Skeletal muscle tissue (tissue), 4 donors: Measurements from ENCODE around the gene CHRNB4. TPM values are rescaled to one million over a fixed set of nuclear protein-coding genes. Genes with fewer than 3 reads are reported as not detected.

Source experiments
- H3K27ac ChIP-seq: one replicate; pipeline ENCODE4 v1.7.0; 2013; ENCODE audit warnings: mild to moderate bottlenecking, low read depth, low read length, inconsistent platforms
- H3K27me3 ChIP-seq, 3 donors: one replicate each; pipeline ENCODE4 v1.7.0; 2013; ENCODE audit warnings: low read length in 3 of 3; ENCODE audit not compliant: control insufficient read depth in 3 of 3, insufficient read depth in 3 of 3
- H3K36me3 ChIP-seq, 3 donors: one replicate each; pipeline ENCODE4 v1.7.0; 2013; ENCODE audit warnings: low read length in 3 of 3; ENCODE audit not compliant: control insufficient read depth in 3 of 3, insufficient read depth in 3 of 3
- H3K4me1 ChIP-seq, 3 donors: one replicate each; pipeline ENCODE4 v1.7.0; 2013; ENCODE audit warnings: low read length in 3 of 3, mild to moderate bottlenecking in 3 of 3; ENCODE audit not compliant: control insufficient read depth in 3 of 3, insufficient read depth in 3 of 3
- H3K4me3 ChIP-seq, 3 donors: one replicate each; pipeline ENCODE4 v1.7.0; 2013; ENCODE audit warnings: low read length in 3 of 3
- H3K9ac ChIP-seq, 3 donors: one replicate each; pipeline ENCODE4 v1.7.0; 2013; ENCODE audit warnings: low read length in 3 of 3, mild to moderate bottlenecking in 3 of 3, moderate library complexity in 2 of 3, low read depth in 1 of 3
- H3K9me3 ChIP-seq, 3 donors: one replicate each; pipeline ENCODE4 v1.7.0; 2013; ENCODE audit warnings: low read length in 3 of 3; ENCODE audit not compliant: control insufficient read depth in 3 of 3
- total RNA-seq: library from RNA; depleted of rRNA; stranded (reverse); fragments of >200 nt; gene quantifications from one replicate; pipeline ENCODE4 v1.2.3, GENCODE V29; 2014
- donor health status: Osteomylitis.

CHRNB4 gene
- total RNA-seq, 1 donor from 2014 or later = under 0.01 TPM

GRCh38 chr15:78671626-78672211 lies 30.7 kb upstream of the CHRNB4 start:
- peaks cover 0 to 3% (median 0%) of the 10 kb centered on the region in 3 donors for H3K9me3 ChIP-seq
- H3K4me1 ChIP-seq = peaks cover 13 to 18% (median 15%) of the 10 kb centered on the region in 3 donors
- no peak overlapping the region for H3K27ac ChIP-seq
- H3K36me3 ChIP-seq = no peaks in the 10 kb centered on the region
- H3K27me3 ChIP-seq = peaks cover 0 to 2% (median 0%) of the 10 kb centered on the region in 3 donors
- no peak overlapping the region for H3K9ac ChIP-seq
- no peak overlapping the region for H3K4me3 ChIP-seq

- no peak overlapping the region for H3K27ac ChIP-seq
- H3K4me1 ChIP-seq = peaks cover 13 to 18% (median 15%) of the 10 kb centered on the region in 3 donors
- no peaks in the 10 kb centered on the region for H3K36me3 ChIP-seq
- peaks cover 0 to 2% (median 0%) of the 10 kb centered on the region in 3 donors for H3K27me3 ChIP-seq
- no peak overlapping the region for H3K9ac ChIP-seq
- no peak overlapping the region for H3K4me3 ChIP-seq
- peaks cover 0 to 3% (median 0%) of the 10 kb centered on the region in 3 donors for H3K9me3 ChIP-seq
Measured at GRCh38 chr15:78668987-78669386, 28.0 kb upstream of the CHRNB4 start.

- Histone ChIP-seq H3K27me3 (peaks cover 0 to 2% (median 0%) of the 10 kb centered on the region in 3 donors), H3K36me3 (no peaks in the 10 kb centered on the region), H3K27ac (no peak overlapping the region), H3K4me3 (no peak overlapping the region), H3K9me3 (no peaks in the 10 kb centered on the region), H3K9ac (no peak overlapping the region), H3K4me1 (peaks cover 13 to 18% (median 15%) of the 10 kb centered on the region in 3 donors)
Measured at GRCh38 chr15:78667578-78668236, 26.7 kb upstream of the CHRNB4 start.

GRCh38 chr15:78666010-78666409 lies 25.0 kb upstream of the CHRNB4 start:
- no peak overlapping the region for H3K9ac ChIP-seq
- no peak overlapping the region for H3K4me3 ChIP-seq
- no peak overlapping the region for H3K27ac ChIP-seq

GRCh38 chr15:78663703-78664102 lies 22.7 kb upstream of the CHRNB4 start:
- H3K9ac ChIP-seq = no peak overlapping the region
- peaks cover 7 to 9% (median 9%) of the 10 kb centered on the region in 3 donors for H3K4me1 ChIP-seq
- H3K4me3 ChIP-seq = no peak overlapping the region
- H3K27ac ChIP-seq = no peak overlapping the region
- H3K9me3 ChIP-seq = no peaks in the 10 kb centered on the region
- H3K36me3 ChIP-seq = no peaks in the 10 kb centered on the region
- peaks cover 0 to 6% (median 0%) of the 10 kb centered on the region in 3 donors for H3K27me3 ChIP-seq

More at GRCh38 chr15:78666010-78666409, 25.0 kb upstream of the CHRNB4 start:
- Histone ChIP-seq H3K4me1 (peaks cover 7 to 9% (median 9%) of the 10 kb centered on the region in 3 donors), H3K9me3 (no peaks in the 10 kb centered on the region), H3K27me3 (peaks cover 0 to 2% (median 0%) of the 10 kb centered on the region in 3 donors), H3K36me3 (no peaks in the 10 kb centered on the region)

- H3K27ac ChIP-seq = no peak overlapping the region
- no peaks in the 10 kb centered on the region for H3K9me3 ChIP-seq
- H3K27me3 ChIP-seq = peaks cover 0 to 7% (median 0%) of the 10 kb centered on the region in 3 donors
- no peaks in the 10 kb centered on the region for H3K36me3 ChIP-seq
- H3K9ac ChIP-seq = no peak overlapping the region
- no peak overlapping the region for H3K4me3 ChIP-seq
- H3K4me1 ChIP-seq = no peaks in the 10 kb centered on the region
Measured at GRCh38 chr15:78662028-78662427, 21.0 kb upstream of the CHRNB4 start.

- Histone ChIP-seq H3K27me3 (peaks cover 0 to 7% (median 0%) of the 10 kb centered on the region in 3 donors), H3K9ac (no peak overlapping the region), H3K9me3 (no peaks in the 10 kb centered on the region), H3K36me3 (no peaks in the 10 kb centered on the region), H3K4me3 (no peak overlapping the region), H3K4me1 (no peaks in the 10 kb centered on the region), H3K27ac (no peak overlapping the region)
Measured at GRCh38 chr15:78661001-78661400, 20.0 kb upstream of the CHRNB4 start.

GRCh38 chr15:78660584-78660983 lies 19.6 kb upstream of the CHRNB4 start:
- H3K27me3 ChIP-seq = peaks cover 0 to 7% (median 0%) of the 10 kb centered on the region in 3 donors
- H3K36me3 ChIP-seq = no peaks in the 10 kb centered on the region
- no peak overlapping the region for H3K4me3 ChIP-seq
- no peaks in the 10 kb centered on the region for H3K4me1 ChIP-seq
- H3K9me3 ChIP-seq = no peaks in the 10 kb centered on the region
- H3K9ac ChIP-seq = no peak overlapping the region
- H3K27ac ChIP-seq = no peak overlapping the region

- H3K4me1 ChIP-seq = no peaks in the 10 kb centered on the region
- no peaks in the 10 kb centered on the region for H3K36me3 ChIP-seq
- no peak overlapping the region for H3K27ac ChIP-seq
- H3K9me3 ChIP-seq = no peaks in the 10 kb centered on the region
- H3K27me3 ChIP-seq = peaks cover 0 to 7% (median 3%) of the 10 kb centered on the region in 3 donors
- H3K9ac ChIP-seq = no peak overlapping the region
- no peak overlapping the region for H3K4me3 ChIP-seq
Measured at GRCh38 chr15:78658823-78659222, 17.8 kb upstream of the CHRNB4 start.

GRCh38 chr15:78654272-78654671 lies 13.3 kb upstream of the CHRNB4 start:
- Histone ChIP-seq H3K9me3 (no peaks in the 10 kb centered on the region), H3K27ac (no peak overlapping the region), H3K4me3 (no peak overlapping the region)

More at GRCh38 chr15:78654272-78654671, 13.3 kb upstream of the CHRNB4 start:
- H3K4me1 ChIP-seq = peaks cover 7 to 13% (median 8%) of the 10 kb centered on the region in 3 donors
- H3K36me3 ChIP-seq = no peaks in the 10 kb centered on the region
- H3K9ac ChIP-seq = no peak overlapping the region
- H3K27me3 ChIP-seq = peaks cover 0 to 4% (median 3%) of the 10 kb centered on the region in 3 donors
